Transverse colon (tissue), 4 donors: ENCODE measurements around the gene GPX7. TPM values are rescaled to one million over a fixed set of nuclear protein-coding genes. Genes with fewer than 3 reads are reported as not detected.

Source experiments
- DNase-seq: peaks from one replicate; pipeline ENCODE4 v3.0.0-alpha.2; 2019
- H3K27ac ChIP-seq, 4 donors: fragments of 200-600 bp; sonication (generic); 2 replicates each; pipeline ENCODE4 v1.5.1; 2016 to 2018; ENCODE audit warnings: inconsistent platforms in 4 of 4
- H3K27me3 ChIP-seq: fragments of 200-600 bp; sonication (generic); 2 replicates; pipeline ENCODE4 v1.5.1; 2017; ENCODE audit warnings: inconsistent platforms
- H3K36me3 ChIP-seq, 4 donors: fragments of 200-600 bp; sonication (generic); 2 replicates each; pipeline ENCODE4 v1.5.1; 2017 to 2019; ENCODE audit warnings: inconsistent platforms in 4 of 4
- H3K4me1 ChIP-seq, 4 donors: fragments of 200-600 bp; sonication (generic); 2 replicates each; pipeline ENCODE4 v1.5.1; 2017 to 2020; ENCODE audit warnings: inconsistent platforms in 4 of 4
- H3K4me3 ChIP-seq, 4 donors: fragments of 200-600 bp; sonication (generic); 1 replicate in 1 of 4; 2 replicates in 3 of 4; pipeline versions ENCODE4 v1.5.1 to v1.6.1; 2017 to 2019; ENCODE audit warnings: inconsistent platforms in 4 of 4
- H3K9me3 ChIP-seq, 2 donors: fragments of 200-600 bp; sonication (generic); 2 replicates each; pipeline ENCODE4 v1.5.1; 2017 to 2019; ENCODE audit warnings: inconsistent platforms in 2 of 2
- CTCF ChIP-seq, 5 experiments: fragments of 200-600 bp in 3 of 5; fragments of 450-650 bp in 2 of 5; sonication (generic) in 3 of 5; IDR thresholded peaks; 1 replicate in 2 of 5; 2 replicates in 3 of 5; pipeline ENCODE4 v1.5.1; 2016 to 2017; ENCODE audit warnings: antibody characterized with exemption in 5 of 5, inconsistent platforms in 3 of 5, mild to moderate bottlenecking in 2 of 5, moderate library complexity in 1 of 5
- EP300 ChIP-seq: sonication (generic); formaldehyde crosslinking; IDR thresholded peaks from one replicate; pipeline ENCODE4 v1.6.1; 2017; ENCODE audit warnings: antibody characterized with exemption, low read depth
- POLR2A ChIP-seq: fragments of 450-650 bp; IDR thresholded peaks from one replicate; pipeline ENCODE4 v1.6.1; 2016; ENCODE audit warnings: antibody characterized with exemption, mild to moderate bottlenecking, moderate library complexity
- POLR2AphosphoS5 ChIP-seq, 3 donors: sonication (generic); formaldehyde crosslinking; IDR thresholded peaks; one replicate each; pipeline ENCODE4 v1.6.1; 2016; ENCODE audit warnings: antibody characterized with exemption in 3 of 3
- WGBS, 2 donors: methylation state at CpG; one replicate each; pipeline ENCODE4 v1.1.5; 2018; ENCODE audit warnings: low coverage in 1 of 2; 5-methylcytosine and 5-hydroxymethylcytosine counted together
- in situ Hi-C, 4 donors: fragments of 200-750 bp; cut with MboI; loops; one replicate each; pipeline versions ENCODE4 v1.15.0 to v1.15.1; 2017; ENCODE audit warnings: low sequenced_read_pairs in 3 of 4, low pct_ligation_motif_present in 1 of 4, low pct_unique_long_range_greater_than_20kb in 1 of 4
- intact Hi-C: fragments of 100-400 bp; cut with DNase I; formaldehyde crosslinking; loops from one replicate; pipeline ENCODE4 v1.15.1; 2023; ENCODE audit warnings: low total_unique reads
- total RNA-seq, 4 donors: library from RNA; depleted of rRNA; stranded (reverse); fragments of >200 nt; gene quantifications; one replicate each; pipeline ENCODE4 v1.1.0, GENCODE V29; 2016

The GPX7 gene
- total RNA-seq, 4 donors from 2014 or later, result 3.3 to 16.5 (median 5.6) TPM

- no peaks in the 10 kb centered on the region for H3K36me3 ChIP-seq
- 29 to 56% methylated on average over 1 to 2 of the region's 2 CpGs for WGBS, 2 donors
- no peak for DNase-seq
- in situ Hi-C loops (no loop called here), intact Hi-C loops (no loop called here)
- H3K4me1 ChIP-seq, result no peaks in the 10 kb centered on the region
- H3K4me3 ChIP-seq, result no peak overlapping the region
- TF ChIP-seq POLR2A (no peak), EP300 (no peak), CTCF (IDR thresholded peaks at IDR 0.05) (no peak), POLR2AphosphoS5 (IDR thresholded peaks at IDR 0.05) (no peak)
- no peak overlapping the region for H3K27ac ChIP-seq
- H3K9me3 ChIP-seq, result no peaks in the 10 kb centered on the region
- no peaks in the 10 kb centered on the region for H3K27me3 ChIP-seq
Measured at GRCh38 chr1:52579415-52579814, 22.8 kb upstream of the GPX7 start.

- WGBS, 2 donors, result 79 to 96% methylated on average over 2 to 3 of the region's 3 CpGs
- Histone ChIP-seq H3K9me3 (no peaks in the 10 kb centered on the region), H3K36me3 (no peaks in the 10 kb centered on the region), H3K4me1 (no peaks in the 10 kb centered on the region), H3K27ac (no peak overlapping the region), H3K4me3 (no peak overlapping the region), H3K27me3 (no peaks in the 10 kb centered on the region)
- intact Hi-C loops, result no loop called here
- TF ChIP-seq EP300 (no peak), CTCF (IDR thresholded peaks at IDR 0.05) (no peak), POLR2A (no peak), POLR2AphosphoS5 (IDR thresholded peaks at IDR 0.05) (no peak)
- in situ Hi-C loops, result no loop called here
- DNase-seq, result no peak
Measured at GRCh38 chr1:52580283-52580682, 21.9 kb upstream of the GPX7 start.

GRCh38 chr1:52582116-52582696, 20.0 kb upstream of the GPX7 start:
- no peak overlapping the region for H3K4me3 ChIP-seq
- in situ Hi-C loops, result no loop called here
- H3K4me1 ChIP-seq, result no peaks in the 10 kb centered on the region
- no peaks in the 10 kb centered on the region for H3K27me3 ChIP-seq
- H3K36me3 ChIP-seq, result no peaks in the 10 kb centered on the region
- intact Hi-C loops, result no loop called here
- H3K27ac ChIP-seq, result no peak overlapping the region
- 86 to 92% methylated on average over 9 to 10 of the region's 10 CpGs for WGBS, 2 donors
- no peak for DNase-seq
- H3K9me3 ChIP-seq, result no peaks in the 10 kb centered on the region
- no peak for TF ChIP-seq POLR2AphosphoS5 (IDR thresholded peaks at IDR 0.05)
- TF ChIP-seq CTCF (IDR thresholded peaks at IDR 0.05), result no peak
- no peak for TF ChIP-seq EP300
- no peak for TF ChIP-seq POLR2A

- WGBS, 2 donors, result 100% methylated on average over 1 of the region's 1 CpG; no CpG with 5 or more reads in 1 of the 2 donors
- H3K9me3 ChIP-seq, result no peaks in the 10 kb centered on the region
- intact Hi-C loops (no loop called here), in situ Hi-C loops (no loop called here)
- no peaks in the 10 kb centered on the region for H3K4me1 ChIP-seq
- H3K36me3 ChIP-seq, result no peaks in the 10 kb centered on the region
- no peak for TF ChIP-seq CTCF (IDR thresholded peaks at IDR 0.05)
- TF ChIP-seq POLR2A, result no peak
- no peak for TF ChIP-seq EP300
- no peak for TF ChIP-seq POLR2AphosphoS5 (IDR thresholded peaks at IDR 0.05)
- no peak overlapping the region for H3K4me3 ChIP-seq
- no peak for DNase-seq
- H3K27ac ChIP-seq, result no peak overlapping the region
- H3K27me3 ChIP-seq, result no peaks in the 10 kb centered on the region
Measured at GRCh38 chr1:52585474-52585873, 16.7 kb upstream of the GPX7 start.
